Ishikawa (cell line): ENCODE results near the gene EPS15.

ENCODE experiments used
- EP300 ChIP-seq: IDR thresholded peaks from 2 replicates; pipeline ENCODE4 v1.6.1; 2012; ENCODE audit warnings: borderline replicate concordance
- TAF1 ChIP-seq: IDR thresholded peaks from 2 replicates; pipeline ENCODE4 v1.6.1; 2012; ENCODE audit warnings: low read depth, mild to moderate bottlenecking
- TCF12 ChIP-seq: IDR thresholded peaks from 2 replicates; pipeline ENCODE4 v1.6.1; 2012; ENCODE audit warnings: low read depth
- TEAD4 ChIP-seq: IDR thresholded peaks from 2 replicates; pipeline ENCODE4 v1.6.1; 2012
- TF ChIP-seq, protein P1 (sequence below): IDR thresholded peaks from 2 replicates; pipeline ENCODE4 v1.6.1; 2012; ENCODE audit warnings: low read depth, mild to moderate bottlenecking

- TF ChIP-seq TAF1 (no peak), EP300 (no peak), TCF12 (no peak), TEAD4 (no peak)
- TF ChIP-seq, protein P1, sequence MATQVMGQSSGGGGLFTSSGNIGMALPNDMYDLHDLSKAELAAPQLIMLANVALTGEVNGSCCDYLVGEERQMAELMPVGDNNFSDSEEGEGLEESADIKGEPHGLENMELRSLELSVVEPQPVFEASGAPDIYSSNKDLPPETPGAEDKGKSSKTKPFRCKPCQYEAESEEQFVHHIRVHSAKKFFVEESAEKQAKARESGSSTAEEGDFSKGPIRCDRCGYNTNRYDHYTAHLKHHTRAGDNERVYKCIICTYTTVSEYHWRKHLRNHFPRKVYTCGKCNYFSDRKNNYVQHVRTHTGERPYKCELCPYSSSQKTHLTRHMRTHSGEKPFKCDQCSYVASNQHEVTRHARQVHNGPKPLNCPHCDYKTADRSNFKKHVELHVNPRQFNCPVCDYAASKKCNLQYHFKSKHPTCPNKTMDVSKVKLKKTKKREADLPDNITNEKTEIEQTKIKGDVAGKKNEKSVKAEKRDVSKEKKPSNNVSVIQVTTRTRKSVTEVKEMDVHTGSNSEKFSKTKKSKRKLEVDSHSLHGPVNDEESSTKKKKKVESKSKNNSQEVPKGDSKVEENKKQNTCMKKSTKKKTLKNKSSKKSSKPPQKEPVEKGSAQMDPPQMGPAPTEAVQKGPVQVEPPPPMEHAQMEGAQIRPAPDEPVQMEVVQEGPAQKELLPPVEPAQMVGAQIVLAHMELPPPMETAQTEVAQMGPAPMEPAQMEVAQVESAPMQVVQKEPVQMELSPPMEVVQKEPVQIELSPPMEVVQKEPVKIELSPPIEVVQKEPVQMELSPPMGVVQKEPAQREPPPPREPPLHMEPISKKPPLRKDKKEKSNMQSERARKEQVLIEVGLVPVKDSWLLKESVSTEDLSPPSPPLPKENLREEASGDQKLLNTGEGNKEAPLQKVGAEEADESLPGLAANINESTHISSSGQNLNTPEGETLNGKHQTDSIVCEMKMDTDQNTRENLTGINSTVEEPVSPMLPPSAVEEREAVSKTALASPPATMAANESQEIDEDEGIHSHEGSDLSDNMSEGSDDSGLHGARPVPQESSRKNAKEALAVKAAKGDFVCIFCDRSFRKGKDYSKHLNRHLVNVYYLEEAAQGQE: no peak
Measured at GRCh38 chr1:51311826-51312225, 207.2 kb downstream of the EPS15 start.
